ENCODE results near the gene AGAP3. TPM values are rescaled to one million over a fixed set of nuclear protein-coding genes. Genes with fewer than 3 reads are reported as not detected.
A peak's percentile ranks its signal among the peaks of the same experiment; 100 is the strongest.
"Not testable (repeated sequence)": the region's sequence is repeated elsewhere in the genome, so short reads cannot be mapped to it uniquely, and the experiment has no call there.

Gene AGAP3
- total RNA-seq (10 to 100 TPM; 39.9 to 40.7 TPM), polyA plus RNA-seq (8.0 TPM)

- H3K27ac Mint-ChIP-seq: peak within 1 kb of the TSS; percentile 71 to 97 (median 91)
- Histone ChIP-seq H3K27ac (ENCODE audit: low read depth, low read length) (peak within 1 kb of the TSS; percentile 74), H3K4me1 (ENCODE audit: insufficient read depth, low read length) (peaks cover 54% of the 10 kb centered on the region), H3K4me3 (ENCODE audit: low read length) (peak within 1 kb of the TSS; percentile 65), H3K36me3 (ENCODE audit: insufficient read depth, low read length) (no peaks in the 10 kb centered on the region), H3K9me3 (ENCODE audit: low read length) (no peaks in the 10 kb centered on the region), H3K27me3 (ENCODE audit: insufficient read depth, low read length, poor library complexity, severe bottlenecking) (no peaks in the 10 kb centered on the region)
- peak; percentile 48 to 73 (median 59) for DNase-seq
- ChIA-PET POLR2A (interaction anchor here (0.9 kb wide), 1 partner anchor 72 kb away, joined by 4 read pairs; no protein-coding TSS in a partner anchor), CTCF (interaction anchor here (1.4 to 4.8 kb wide), 4 partner anchors 15 to 26 kb away, joined by 3 to 25 read pairs (median 7); no protein-coding TSS in a partner anchor)
- no peaks in the 10 kb centered on the region for H3K9me3 Mint-ChIP-seq
- H3K4me3 Mint-ChIP-seq: peak within 1 kb of the TSS; percentile 87 to 94 (median 90)
- H3K36me3 Mint-ChIP-seq: peaks cover 0 to 12% (median 0%) of the 10 kb centered on the region in 3 donors
- H3K4me1 Mint-ChIP-seq: peaks cover 35 to 59% (median 35%) of the 10 kb centered on the region in 3 donors
- peaks cover 0 to 14% of the 10 kb centered on the region in 2 donors for H3K27me3 Mint-ChIP-seq
Observed at GRCh38 chr7:151085691-151086620, at the start of gene AGAP3. Gene AGAP3 (plus strand): TSS chr7:151086475. CDS start chr7:151086742, 267 bp downstream.

- Histone ChIP-seq H3K4me1 (ENCODE audit: insufficient read depth, low read length) (no peaks in the 10 kb centered on the region), H3K4me3 (ENCODE audit: low read length) (no peak overlapping the region), H3K36me3 (ENCODE audit: insufficient read depth, low read length) (peaks cover 21% of the 10 kb centered on the region), H3K9me3 (ENCODE audit: low read length) (no peaks in the 10 kb centered on the region), H3K27me3 (ENCODE audit: insufficient read depth, low read length, poor library complexity, severe bottlenecking) (no peaks in the 10 kb centered on the region), H3K27ac (ENCODE audit: low read depth, low read length) (peak overlapping the region; percentile 61)
- DNase-seq: peak in 2 of 5 donors; percentile 29 to 64
- ChIA-PET POLR2A (no interaction called here), CTCF (no interaction called here)
- Mint-ChIP-seq H3K27ac (peak overlapping the region in 5 of 8 donors; percentile 23 to 89 (median 72)), H3K4me3 (no peak overlapping the region), H3K9me3 (no peaks in the 10 kb centered on the region), H3K4me1 (peaks cover 0 to 14% (median 7%) of the 10 kb centered on the region in 3 donors), H3K27me3 (no peaks in the 10 kb centered on the region), H3K36me3 (peaks cover 0 to 41% (median 2%) of the 10 kb centered on the region in 3 donors)
Observed at GRCh38 chr7:151038951-151039849, 47.1 kb upstream of the AGAP3 start.

DNA sequence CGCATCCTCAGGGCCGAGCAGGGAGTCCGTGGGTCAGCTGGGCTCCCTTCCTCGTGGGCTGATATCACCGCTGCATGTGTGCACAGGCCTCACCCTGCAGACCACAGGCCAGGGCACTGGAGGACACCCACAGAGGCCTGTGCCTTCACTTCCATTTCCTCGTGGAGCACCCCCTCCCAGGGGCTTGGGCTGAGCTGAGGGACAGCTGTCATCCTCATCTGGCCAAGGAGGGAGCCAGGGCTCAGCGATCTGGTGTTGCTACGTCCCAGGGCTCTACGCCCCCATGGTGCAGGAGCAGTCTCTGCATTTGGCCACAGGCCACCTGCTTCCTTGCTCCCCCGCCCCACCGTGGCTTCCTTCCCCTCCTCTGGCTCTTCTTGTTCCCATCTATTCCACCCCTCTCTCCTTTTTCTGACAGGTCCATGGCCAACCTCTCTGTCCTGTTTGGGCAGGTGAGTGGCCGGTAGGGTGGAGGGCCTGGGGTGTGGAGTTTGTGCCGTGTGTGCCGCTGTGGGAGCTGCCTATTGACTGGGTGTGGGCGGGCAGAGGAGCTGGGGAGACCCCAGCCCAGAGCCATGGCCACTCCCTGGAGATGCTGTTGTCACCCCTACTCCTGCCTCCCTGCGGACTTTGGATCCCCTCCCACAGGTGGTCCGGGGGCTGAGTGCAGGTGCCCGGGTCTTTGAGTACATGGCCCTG, 46.3 kb upstream of the AGAP3 start:
- POLR2A ChIA-PET: no interaction called here
- CTCF ChIA-PET: no interaction called here
- Mint-ChIP-seq H3K27ac (peak overlapping the region in 1 of 8 donors; percentile 72), H3K4me3 (no peak overlapping the region), H3K36me3 (peaks cover 0 to 42% (median 2%) of the 10 kb centered on the region in 3 donors), H3K27me3 (no peaks in the 10 kb centered on the region), H3K9me3 (no peaks in the 10 kb centered on the region), H3K4me1 (peaks cover 0 to 14% (median 7%) of the 10 kb centered on the region in 3 donors)
- Histone ChIP-seq H3K27me3 (ENCODE audit: insufficient read depth, low read length, poor library complexity, severe bottlenecking) (no peaks in the 10 kb centered on the region), H3K36me3 (ENCODE audit: insufficient read depth, low read length) (peaks cover 20% of the 10 kb centered on the region), H3K27ac (ENCODE audit: low read depth, low read length) (peak overlapping the region; percentile 24), H3K4me1 (ENCODE audit: insufficient read depth, low read length) (no peaks in the 10 kb centered on the region), H3K4me3 (ENCODE audit: low read length) (no peak overlapping the region), H3K9me3 (ENCODE audit: low read length) (no peaks in the 10 kb centered on the region)
- DNase-seq: no peak

GRCh38 chr7:151040616-151041375, 45.5 kb upstream of the AGAP3 start:
- H3K27ac ChIP-seq (ENCODE audit: low read depth, low read length): peak overlapping the region; percentile 24
- Mint-ChIP-seq H3K27ac (no peak overlapping the region), H3K4me1 (peaks cover 0 to 14% (median 7%) of the 10 kb centered on the region in 3 donors), H3K4me3 (no peak overlapping the region), H3K27me3 (no peaks in the 10 kb centered on the region), H3K36me3 (peaks cover 0 to 38% (median 2%) of the 10 kb centered on the region in 3 donors), H3K9me3 (no peaks in the 10 kb centered on the region)
- H3K27me3 ChIP-seq (ENCODE audit: insufficient read depth, low read length, poor library complexity, severe bottlenecking): no peaks in the 10 kb centered on the region
- no peak overlapping the region for H3K4me3 ChIP-seq (ENCODE audit: low read length)
- no peaks in the 10 kb centered on the region for H3K4me1 ChIP-seq (ENCODE audit: insufficient read depth, low read length)
- CTCF ChIA-PET: no interaction called here
- POLR2A ChIA-PET: no interaction called here
- H3K9me3 ChIP-seq (ENCODE audit: low read length): no peaks in the 10 kb centered on the region
- no peak for DNase-seq
- H3K36me3 ChIP-seq (ENCODE audit: insufficient read depth, low read length): peaks cover 15% of the 10 kb centered on the region

- H3K4me3 Mint-ChIP-seq; H3K27me3 Mint-ChIP-seq; H3K36me3 ChIP-seq (ENCODE audit: insufficient read depth, low read length); H3K9me3 ChIP-seq (ENCODE audit: low read length); H3K27ac Mint-ChIP-seq; H3K4me1 ChIP-seq (ENCODE audit: insufficient read depth, low read length); H3K9me3 Mint-ChIP-seq; POLR2A ChIA-PET; H3K4me3 ChIP-seq (ENCODE audit: low read length); H3K27ac ChIP-seq (ENCODE audit: low read depth, low read length); CTCF ChIA-PET; H3K27me3 ChIP-seq (ENCODE audit: insufficient read depth, low read length, poor library complexity, severe bottlenecking); DNase-seq: not testable (repeated sequence)
- peaks cover 0 to 23% (median 2%) of the 10 kb centered on the region in 3 donors for H3K36me3 Mint-ChIP-seq
- peaks cover 0 to 14% (median 7%) of the 10 kb centered on the region in 3 donors for H3K4me1 Mint-ChIP-seq
Observed at GRCh38 chr7:151043449-151043848, 42.8 kb upstream of the AGAP3 start.

DNA sequence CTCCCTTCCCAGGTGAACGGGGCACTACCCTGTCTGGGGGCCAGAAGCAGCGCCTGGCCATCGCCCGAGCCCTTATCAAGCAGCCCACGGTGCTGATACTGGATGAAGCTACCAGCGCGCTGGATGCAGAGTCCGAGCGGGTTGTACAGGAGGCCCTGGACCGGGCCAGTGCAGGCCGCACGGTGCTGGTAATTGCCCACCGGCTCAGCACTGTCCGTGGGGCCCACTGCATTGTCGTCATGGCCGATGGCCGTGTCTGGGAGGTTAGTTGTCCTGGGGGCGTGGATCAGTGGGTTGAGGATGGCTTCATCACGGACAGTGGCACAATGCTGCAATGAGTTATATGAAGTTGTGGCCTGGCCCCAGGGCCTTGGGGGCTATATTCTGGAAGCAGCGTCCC, 42.3 kb upstream of the AGAP3 start:
- peaks cover 0 to 11% (median 7%) of the 10 kb centered on the region in 3 donors for H3K4me1 Mint-ChIP-seq
- Histone ChIP-seq H3K27ac (ENCODE audit: low read depth, low read length) (no peak overlapping the region), H3K9me3 (ENCODE audit: low read length) (no peaks in the 10 kb centered on the region), H3K27me3 (ENCODE audit: insufficient read depth, low read length, poor library complexity, severe bottlenecking) (no peaks in the 10 kb centered on the region), H3K36me3 (ENCODE audit: insufficient read depth, low read length) (peaks cover 3% of the 10 kb centered on the region), H3K4me1 (ENCODE audit: insufficient read depth, low read length) (no peaks in the 10 kb centered on the region), H3K4me3 (ENCODE audit: low read length) (no peak overlapping the region)
- H3K36me3 Mint-ChIP-seq: peaks cover 0 to 21% (median 2%) of the 10 kb centered on the region in 3 donors
- no peak overlapping the region for H3K27ac Mint-ChIP-seq
- no peaks in the 10 kb centered on the region for H3K9me3 Mint-ChIP-seq
- no peak overlapping the region for H3K4me3 Mint-ChIP-seq
- POLR2A ChIA-PET: no interaction called here
- no peaks in the 10 kb centered on the region for H3K27me3 Mint-ChIP-seq
- DNase-seq: no peak
- CTCF ChIA-PET: no interaction called here

DNA sequence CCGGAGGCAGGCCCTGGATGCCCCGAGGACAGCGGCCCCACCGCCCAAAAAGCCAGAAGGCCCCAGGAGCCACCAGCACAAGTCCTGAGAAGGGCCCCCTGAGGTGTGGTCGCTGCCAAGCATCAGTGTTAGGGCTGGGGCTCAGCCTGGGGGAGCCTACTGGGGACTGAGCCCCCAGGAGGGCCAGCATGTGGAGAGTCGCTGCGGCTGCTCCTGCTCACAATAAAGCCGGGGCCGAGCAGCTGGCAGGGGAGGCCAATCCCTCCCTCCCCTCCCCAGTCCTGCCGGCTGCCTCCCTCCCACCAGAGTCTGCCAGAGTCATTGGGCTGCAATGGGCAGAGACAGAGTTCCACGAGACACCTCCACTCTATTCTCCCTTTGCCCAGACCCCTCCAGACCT, 41.0 kb upstream of the AGAP3 start:
- no peak overlapping the region for H3K27ac ChIP-seq (ENCODE audit: low read depth, low read length)
- Mint-ChIP-seq H3K27me3 (peaks cover 0 to 4% of the 10 kb centered on the region in 2 donors), H3K4me3 (no peak overlapping the region), H3K4me1 (no peaks in the 10 kb centered on the region), H3K9me3 (no peaks in the 10 kb centered on the region), H3K36me3 (peaks cover 0 to 21% (median 2%) of the 10 kb centered on the region in 3 donors), H3K27ac (peak overlapping the region in 1 of 8 donors; percentile 33)
- ChIA-PET CTCF (interaction anchor here (1.1 to 1.3 kb wide), 2 partner anchors 17 to 27 kb away, joined by 3 to 6 read pairs; partner anchors contain the start of gene ABCB8), POLR2A (no interaction called here)
- no peaks in the 10 kb centered on the region for H3K4me1 ChIP-seq (ENCODE audit: insufficient read depth, low read length)
- H3K9me3 ChIP-seq (ENCODE audit: low read length): no peaks in the 10 kb centered on the region
- peaks cover 3% of the 10 kb centered on the region for H3K36me3 ChIP-seq (ENCODE audit: insufficient read depth, low read length)
- DNase-seq: no peak
- H3K27me3 ChIP-seq (ENCODE audit: insufficient read depth, low read length, poor library complexity, severe bottlenecking): no peaks in the 10 kb centered on the region
- no peak overlapping the region for H3K4me3 ChIP-seq (ENCODE audit: low read length)
